ENCODE results near the gene ARHGAP25. TPM values are rescaled to one million over a fixed set of nuclear protein-coding genes. Genes with fewer than 3 reads are reported as not detected.

The ARHGAP25 gene
- total RNA-seq, 6 experiments from 2014 or later = not detected

DNA sequence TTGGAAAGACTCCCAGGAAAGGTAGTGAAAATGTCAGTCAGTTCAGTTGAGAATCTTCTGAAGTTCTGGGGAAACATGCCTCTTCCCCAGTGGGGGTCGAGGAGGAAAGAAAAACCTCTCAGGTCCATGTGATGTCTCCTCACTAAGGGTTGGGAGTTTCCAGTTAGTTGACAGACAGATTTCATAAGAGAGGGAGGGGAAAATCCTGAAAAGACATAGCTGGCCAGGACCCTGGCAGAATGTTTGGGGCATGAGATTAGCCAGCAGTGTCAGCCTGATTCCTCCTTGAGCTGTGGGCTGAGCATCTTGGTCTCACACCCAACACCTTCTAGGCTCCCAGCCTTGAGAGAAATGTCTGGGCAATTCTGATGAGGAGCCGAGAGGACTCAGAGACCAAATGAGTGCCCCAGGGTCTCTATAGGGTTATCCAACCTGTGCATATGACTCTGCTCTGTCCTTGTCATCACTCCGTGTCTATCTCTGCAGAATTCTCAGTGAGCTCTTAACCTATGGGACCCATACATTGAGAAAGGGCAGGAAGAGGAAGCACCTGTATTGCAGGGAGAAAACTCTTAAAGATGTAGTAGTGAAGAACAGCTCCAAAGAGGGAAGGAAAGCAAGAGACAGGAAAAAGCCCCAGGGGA, 122.7 kb downstream of the ARHGAP25 start:
- H3K4me3 Mint-ChIP-seq = no peak overlapping the region
- H3K27me3 Mint-ChIP-seq (ENCODE audit: insufficient read depth) = peaks cover 17% of the 10 kb centered on the region
- TF ChIP-seq, protein P1, sequence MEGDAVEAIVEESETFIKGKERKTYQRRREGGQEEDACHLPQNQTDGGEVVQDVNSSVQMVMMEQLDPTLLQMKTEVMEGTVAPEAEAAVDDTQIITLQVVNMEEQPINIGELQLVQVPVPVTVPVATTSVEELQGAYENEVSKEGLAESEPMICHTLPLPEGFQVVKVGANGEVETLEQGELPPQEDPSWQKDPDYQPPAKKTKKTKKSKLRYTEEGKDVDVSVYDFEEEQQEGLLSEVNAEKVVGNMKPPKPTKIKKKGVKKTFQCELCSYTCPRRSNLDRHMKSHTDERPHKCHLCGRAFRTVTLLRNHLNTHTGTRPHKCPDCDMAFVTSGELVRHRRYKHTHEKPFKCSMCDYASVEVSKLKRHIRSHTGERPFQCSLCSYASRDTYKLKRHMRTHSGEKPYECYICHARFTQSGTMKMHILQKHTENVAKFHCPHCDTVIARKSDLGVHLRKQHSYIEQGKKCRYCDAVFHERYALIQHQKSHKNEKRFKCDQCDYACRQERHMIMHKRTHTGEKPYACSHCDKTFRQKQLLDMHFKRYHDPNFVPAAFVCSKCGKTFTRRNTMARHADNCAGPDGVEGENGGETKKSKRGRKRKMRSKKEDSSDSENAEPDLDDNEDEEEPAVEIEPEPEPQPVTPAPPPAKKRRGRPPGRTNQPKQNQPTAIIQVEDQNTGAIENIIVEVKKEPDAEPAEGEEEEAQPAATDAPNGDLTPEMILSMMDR (IDR thresholded peaks at IDR 0.05) = no peak
- no peaks in the 10 kb centered on the region for H3K36me3 Mint-ChIP-seq (ENCODE audit: low read depth)
- no peak overlapping the region for H3K27ac Mint-ChIP-seq
- DNase-seq = no peak
- no peaks in the 10 kb centered on the region for H3K9me3 Mint-ChIP-seq
- peaks cover 12% of the 10 kb centered on the region for H3K4me1 Mint-ChIP-seq (ENCODE audit: low read depth)

DNA sequence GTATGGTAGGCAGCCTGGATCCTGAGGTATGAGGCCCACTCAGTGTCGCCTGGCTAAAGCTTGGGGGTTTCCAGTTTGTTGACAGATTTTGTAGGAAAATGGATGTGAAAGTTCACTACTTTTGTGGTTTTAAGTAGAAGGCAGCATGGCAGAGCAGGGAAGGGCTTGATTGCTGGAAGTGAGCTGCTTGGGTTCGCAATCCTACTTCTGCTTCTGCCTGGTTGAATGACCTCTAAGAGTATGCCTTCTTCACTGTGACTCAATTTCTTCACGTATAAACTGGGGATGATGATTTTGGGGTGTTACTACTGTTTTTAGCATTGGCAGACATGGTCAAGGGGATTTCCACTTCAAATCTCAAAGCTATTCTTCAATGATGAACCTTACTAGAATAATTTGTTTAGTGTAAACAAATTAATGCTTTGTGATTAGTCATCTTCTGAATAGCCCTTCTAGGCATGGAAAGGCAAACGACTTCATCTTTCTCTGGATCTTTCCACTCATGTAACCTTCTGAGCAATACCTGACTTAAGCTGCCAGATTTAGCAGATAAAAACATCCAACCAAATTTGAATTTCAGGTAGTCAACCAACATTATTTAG, 123.3 kb downstream of the ARHGAP25 start:
- H3K27ac Mint-ChIP-seq = no peak overlapping the region
- H3K4me1 Mint-ChIP-seq (ENCODE audit: low read depth) = peaks cover 12% of the 10 kb centered on the region
- H3K9me3 Mint-ChIP-seq = no peaks in the 10 kb centered on the region
- no peaks in the 10 kb centered on the region for H3K36me3 Mint-ChIP-seq (ENCODE audit: low read depth)
- H3K4me3 Mint-ChIP-seq = no peak overlapping the region
- no peak for DNase-seq
- TF ChIP-seq, protein P1 (IDR thresholded peaks at IDR 0.05) = no peak
- peaks cover 17% of the 10 kb centered on the region for H3K27me3 Mint-ChIP-seq (ENCODE audit: insufficient read depth)

DNA sequence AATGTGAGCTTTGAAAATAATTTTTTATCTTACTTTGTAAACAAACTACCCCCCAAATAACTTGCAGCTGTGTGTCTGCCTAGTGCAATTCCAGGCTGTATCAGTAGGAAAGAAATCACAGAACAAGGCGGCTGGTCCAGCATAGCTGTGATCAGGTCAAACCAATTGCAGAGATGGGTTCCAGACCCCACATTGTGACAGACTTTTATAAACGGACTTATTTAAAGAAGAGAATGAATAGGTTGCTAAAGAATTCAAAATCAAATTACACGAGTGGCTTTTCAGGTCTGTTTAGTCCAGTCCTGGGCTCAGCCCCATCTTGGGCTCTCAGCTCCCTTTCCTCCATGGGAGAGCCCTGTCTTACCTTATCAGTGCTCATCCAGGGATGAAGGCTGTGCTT, 125.5 kb downstream of the ARHGAP25 start:
- Mint-ChIP-seq H3K27ac (no peak overlapping the region), H3K27me3 (ENCODE audit: insufficient read depth) (peaks cover 20% of the 10 kb centered on the region), H3K4me3 (no peak overlapping the region), H3K36me3 (ENCODE audit: low read depth) (no peaks in the 10 kb centered on the region), H3K9me3 (no peaks in the 10 kb centered on the region), H3K4me1 (ENCODE audit: low read depth) (peaks cover 12% of the 10 kb centered on the region)
- TF ChIP-seq, protein P1 (IDR thresholded peaks at IDR 0.05) = no peak
- no peak for DNase-seq

DNA sequence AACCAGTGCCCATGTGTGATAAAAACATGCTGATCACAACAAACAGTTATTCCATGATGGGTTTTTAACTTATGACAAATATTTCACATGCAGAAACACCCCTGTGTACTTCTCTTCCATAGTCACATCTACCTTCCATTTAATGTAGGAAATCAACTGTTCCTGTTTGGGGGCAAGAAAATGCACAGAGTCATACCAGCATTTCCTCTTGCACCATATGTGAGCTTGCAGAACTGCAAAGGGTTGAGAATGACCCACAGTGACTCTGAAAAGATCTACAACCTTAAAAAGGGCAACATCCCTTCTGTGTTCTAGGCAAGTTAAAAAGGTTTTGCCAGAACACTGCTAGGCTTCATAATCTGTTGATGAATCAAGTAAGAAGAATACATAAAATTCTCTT, 126.7 kb downstream of the ARHGAP25 start:
- Mint-ChIP-seq H3K4me3 (no peak overlapping the region), H3K27me3 (ENCODE audit: insufficient read depth) (peaks cover 25% of the 10 kb centered on the region), H3K36me3 (ENCODE audit: low read depth) (no peaks in the 10 kb centered on the region), H3K27ac (no peak overlapping the region), H3K4me1 (ENCODE audit: low read depth) (peaks cover 12% of the 10 kb centered on the region), H3K9me3 (no peaks in the 10 kb centered on the region)
- TF ChIP-seq, protein P1 (IDR thresholded peaks at IDR 0.05) = no peak
- DNase-seq = no peak

DNA sequence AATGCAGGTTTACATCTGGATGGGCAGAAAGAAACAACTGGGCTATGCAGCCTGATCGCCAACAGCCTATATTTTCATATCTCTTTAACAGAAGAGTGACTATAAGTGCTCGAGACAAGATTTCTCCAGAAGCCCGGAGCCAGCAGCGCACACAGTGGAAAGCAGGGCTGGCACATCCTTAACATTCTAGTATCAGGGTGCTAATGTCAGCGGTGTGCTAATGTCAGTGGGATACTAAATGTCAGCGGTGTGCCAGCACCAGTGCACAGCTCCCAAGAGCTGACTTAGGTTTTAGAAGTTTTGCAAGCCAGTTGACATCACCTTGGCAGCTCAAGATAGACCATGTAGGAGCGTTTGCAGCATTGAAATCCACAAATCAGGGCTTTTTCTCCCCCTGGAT, 128.3 kb downstream of the ARHGAP25 start:
- Mint-ChIP-seq H3K36me3 (ENCODE audit: low read depth) (no peaks in the 10 kb centered on the region), H3K4me1 (ENCODE audit: low read depth) (peaks cover 7% of the 10 kb centered on the region), H3K4me3 (no peak overlapping the region), H3K27ac (no peak overlapping the region), H3K9me3 (no peaks in the 10 kb centered on the region), H3K27me3 (ENCODE audit: insufficient read depth) (peaks cover 20% of the 10 kb centered on the region)
- TF ChIP-seq, protein P1 (IDR thresholded peaks at IDR 0.05) = no peak
- no peak for DNase-seq

Measured in HFFc6 (cell line).